AG08395 (cell line): ENCODE measurements around the gene PCDHGA10.
"Not testable (repeated sequence)": the region's sequence is repeated elsewhere in the genome, so short reads cannot be mapped to it uniquely, and the experiment has no call there.

ENCODE experiments used
- DNase-seq: peaks from one replicate; pipeline ENCODE4 v3.0.0; 2012; ENCODE audit warnings: mixed read lengths, low spot score

The PCDHGA10 gene

GRCh38 chr5:141412854-141413539, at the start of gene PCDHGA10:
TSS of gene PCDHGA10 (plus strand) at chr5:141412987. CDS start at chr5:141413176, 189 bp downstream.
- DNase-seq, result peak; percentile 67

GRCh38 chr5:141363952-141364660, 48.7 kb upstream of the PCDHGA10 start, which contains the start of gene PCDHGA5:
TSS of gene PCDHGA5 (plus strand) at chr5:141364162. CDS start at chr5:141364331, 169 bp downstream.
- peak; percentile 44 for DNase-seq

GRCh38 chr5:141366016-141366896, 46.5 kb upstream of the PCDHGA10 start:
- DNase-seq, result no peak

GRCh38 chr5:141369994-141370848, 42.6 kb upstream of the PCDHGA10 start, which contains the start of gene PCDHGB3:
TSS of gene PCDHGB3 (plus strand) at chr5:141370242. CDS start at chr5:141370395, 153 bp downstream.
- peak; percentile 69 for DNase-seq

GRCh38 chr5:141371572-141372475, 41.0 kb upstream of the PCDHGA10 start:
- DNase-seq, result no peak

DNA sequence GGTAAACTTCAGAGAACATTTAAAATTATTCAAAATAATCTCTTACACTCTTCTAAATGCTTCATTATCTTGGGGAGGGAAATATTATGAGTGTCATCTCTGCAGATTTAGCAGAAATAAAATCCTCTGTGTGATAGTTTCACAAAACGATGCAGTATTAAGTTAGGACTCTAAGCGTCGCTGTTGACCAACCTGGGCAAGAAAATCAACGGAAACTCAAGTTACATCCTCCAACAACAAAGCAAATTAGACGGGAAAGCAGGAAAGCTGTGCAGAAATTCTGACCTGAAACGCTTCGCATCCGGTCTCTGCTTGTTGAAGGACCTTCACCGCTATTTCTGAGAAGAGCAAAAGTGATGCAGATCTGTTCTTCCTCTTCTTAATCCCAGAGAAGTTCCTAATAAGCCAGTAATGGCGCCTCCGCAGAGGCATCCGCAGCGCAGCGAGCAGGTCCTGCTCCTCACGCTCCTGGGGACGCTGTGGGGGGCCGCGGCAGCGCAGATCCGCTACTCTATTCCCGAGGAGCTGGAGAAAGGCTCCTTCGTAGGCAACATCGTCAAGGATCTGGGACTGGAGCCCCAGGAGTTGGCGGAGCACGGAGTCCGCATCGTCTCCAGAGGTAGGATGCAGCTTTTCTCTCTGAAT, 39.0 kb upstream of the PCDHGA10 start, which contains the start of gene PCDHGA6:
Gene PCDHGA6 (plus strand): TSS at position 219 of the 645 bp plus-strand sequence. CDS start 193 bp downstream, at position 412.
- no peak for DNase-seq

DNA sequence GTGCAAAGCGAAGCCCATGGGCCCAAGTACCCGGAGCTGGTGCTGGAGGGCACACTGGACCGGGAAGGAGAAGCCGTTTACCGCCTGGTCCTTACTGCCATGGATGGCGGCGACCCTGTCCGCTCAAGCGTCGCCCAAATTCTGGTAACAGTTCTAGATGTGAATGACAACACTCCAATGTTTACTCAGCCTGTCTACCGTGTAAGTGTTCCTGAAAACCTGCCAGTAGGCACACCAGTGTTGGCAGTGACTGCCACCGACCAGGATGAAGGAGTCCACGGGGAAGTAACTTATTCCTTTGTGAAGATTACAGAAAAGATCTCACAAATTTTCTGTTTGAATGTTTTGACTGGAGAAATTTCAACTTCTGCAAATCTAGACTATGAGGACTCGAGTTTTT, 38.2 kb upstream of the PCDHGA10 start:
- no peak for DNase-seq

- not testable (repeated sequence) for DNase-seq
Observed at GRCh38 chr5:141375444-141376155, 37.2 kb upstream of the PCDHGA10 start.

DNA sequence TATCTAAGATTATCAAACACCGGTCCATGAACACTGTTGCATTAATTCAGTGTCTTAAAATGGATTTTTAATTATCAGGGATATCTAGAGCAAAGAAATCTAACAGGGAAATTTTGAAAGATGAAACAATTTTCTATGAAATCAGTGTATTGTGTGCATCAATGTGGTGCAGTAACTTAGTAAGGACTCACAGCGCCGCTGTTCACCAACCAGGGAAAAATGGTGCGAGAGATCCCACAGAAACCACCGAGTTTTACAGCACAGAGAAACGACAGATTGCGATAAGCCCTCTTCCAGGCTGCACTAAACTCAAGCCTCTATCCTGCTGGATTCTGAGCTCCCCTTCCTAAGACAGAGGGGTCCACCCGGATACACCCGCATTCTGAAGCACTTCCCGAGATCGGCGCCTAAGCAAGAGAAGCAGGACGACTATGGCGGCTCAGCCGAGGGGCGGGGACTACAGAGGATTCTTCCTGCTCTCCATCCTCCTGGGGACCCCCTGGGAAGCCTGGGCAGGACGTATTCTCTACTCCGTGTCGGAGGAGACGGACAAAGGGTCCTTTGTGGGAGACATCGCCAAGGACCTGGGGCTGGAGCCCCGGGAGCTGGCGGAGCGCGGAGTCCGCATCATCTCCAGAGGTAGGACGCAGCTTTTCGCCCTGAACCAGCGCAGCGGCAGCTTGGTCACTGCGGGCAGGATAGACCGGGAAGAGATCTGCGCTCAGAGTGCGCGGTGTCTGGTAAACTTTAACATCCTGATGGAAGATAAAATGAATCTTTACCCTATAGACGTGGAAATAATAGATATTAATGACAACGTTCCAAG, 30.1 kb upstream of the PCDHGA10 start, which contains the start of gene PCDHGA7:
Gene PCDHGA7 (plus strand): TSS at position 274 of the 826 bp plus-strand sequence. CDS start 158 bp downstream, at position 432.
- DNase-seq, result peak; percentile 42

DNA sequence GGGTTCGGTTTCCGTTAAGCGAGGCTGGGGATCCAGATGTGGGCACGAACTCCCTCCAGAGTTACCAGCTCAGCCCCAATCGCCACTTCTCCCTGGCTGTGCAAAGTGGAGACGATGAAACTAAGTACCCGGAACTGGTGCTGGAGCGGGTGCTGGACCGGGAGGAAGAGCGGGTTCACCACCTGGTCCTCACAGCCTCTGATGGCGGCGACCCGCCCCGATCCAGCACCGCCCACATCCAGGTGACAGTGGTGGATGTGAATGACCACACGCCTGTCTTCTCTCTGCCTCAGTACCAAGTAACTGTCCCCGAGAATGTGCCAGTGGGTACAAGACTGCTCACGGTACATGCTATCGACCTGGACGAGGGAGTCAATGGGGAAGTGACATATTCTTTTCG, 29.4 kb upstream of the PCDHGA10 start:
- DNase-seq, result no peak

- no peak for DNase-seq
Observed at GRCh38 chr5:141384471-141385267, 28.1 kb upstream of the PCDHGA10 start.

DNA sequence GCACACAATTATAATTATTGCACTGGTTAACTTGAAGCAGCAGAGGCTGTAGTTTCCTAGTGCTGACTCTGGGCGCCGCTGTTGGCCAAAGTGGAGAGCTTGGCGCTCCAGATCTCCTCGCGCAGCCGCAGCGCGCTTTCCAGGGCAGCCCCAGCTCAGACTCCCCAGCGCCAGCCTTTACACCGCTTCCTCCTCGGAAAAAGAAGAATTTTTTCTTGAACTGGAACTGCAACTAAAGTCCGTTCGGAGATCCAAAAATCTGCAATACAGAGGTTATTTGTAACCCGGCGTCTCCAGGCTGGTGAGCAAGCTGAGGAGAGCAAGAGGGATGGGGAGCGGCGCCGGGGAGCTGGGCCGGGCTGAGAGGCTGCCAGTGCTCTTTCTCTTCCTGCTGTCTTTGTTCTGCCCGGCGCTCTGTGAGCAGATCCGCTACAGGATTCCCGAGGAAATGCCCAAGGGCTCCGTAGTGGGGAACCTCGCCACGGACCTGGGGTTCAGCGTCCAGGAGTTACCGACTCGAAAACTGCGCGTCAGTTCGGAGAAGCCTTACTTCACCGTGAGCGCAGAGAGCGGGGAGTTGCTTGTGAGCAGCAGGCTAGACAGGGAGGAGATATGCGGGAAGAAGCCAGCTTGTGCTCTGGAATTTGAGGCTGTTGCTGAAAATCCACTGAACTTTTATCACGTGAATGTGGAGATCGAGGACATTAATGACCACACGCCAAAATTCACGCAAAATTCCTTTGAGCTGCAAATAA, 25.1 kb upstream of the PCDHGA10 start, which contains the start of gene PCDHGB4:
Gene PCDHGB4 (plus strand): TSS at position 142 of the 755 bp plus-strand sequence. CDS start 187 bp downstream, at position 329.
- DNase-seq, result peak; percentile 29

GRCh38 chr5:141388661-141389060, 24.1 kb upstream of the PCDHGA10 start:
- no peak for DNase-seq

- DNase-seq, result no peak
Observed at GRCh38 chr5:141389153-141390042, 23.4 kb upstream of the PCDHGA10 start.
